HL-60 (cell line): ENCODE measurements around the gene ZBTB26.

Experiments used
- DNase-seq, 2 experiments: peaks; one replicate each; pipeline ENCODE4 v3.0.0-alpha.2; 2010 to 2020; ENCODE audit warnings: low read depth in 1 of 2, low spot score in 1 of 2
- H3K27ac ChIP-seq: fragments of 250-450 bp; sonication (Bioruptor Pico); replicated peaks from 2 replicates; pipeline ENCODE4 v1.5.1; 2020; ENCODE audit warnings: mild to moderate bottlenecking, moderate library complexity
- H3K27me3 ChIP-seq: fragments of 250-450 bp; sonication (Bioruptor Pico); 2 replicates; pipeline ENCODE4 v1.5.1; 2021; ENCODE audit warnings: mild to moderate bottlenecking, moderate library complexity; ENCODE audit not compliant: insufficient read depth, poor library complexity, severe bottlenecking
- H3K4me3 ChIP-seq: replicated peaks from 2 replicates; pipeline ENCODE4 v1.5.1; 2011; ENCODE audit warnings: mild to moderate bottlenecking, control low read depth, low read length; ENCODE audit not compliant: insufficient read depth
- GABPA ChIP-seq: IDR thresholded peaks from 2 replicates; pipeline ENCODE4 v1.6.1; 2012; ENCODE audit warnings: low read depth
- POLR2AphosphoS5 ChIP-seq: IDR thresholded peaks from 2 replicates; pipeline ENCODE4 v1.6.1; 2012; ENCODE audit warnings: low read depth
- SPI1 ChIP-seq: IDR thresholded peaks from 2 replicates; pipeline ENCODE4 v1.6.1; 2012; ENCODE audit warnings: low read depth, mild to moderate bottlenecking, borderline replicate concordance
- TF ChIP-seq, protein P1 (sequence below): IDR thresholded peaks from one replicate; pipeline ENCODE4 v1.5.1; 2011; ENCODE audit warnings: low read length, control low read depth, inconsistent platforms; ENCODE audit not compliant: insufficient read depth
- TF ChIP-seq, protein P2 (sequence below): IDR thresholded peaks from 2 replicates; pipeline ENCODE4 v1.6.1; 2012; ENCODE audit warnings: low read depth; ENCODE audit not compliant: insufficient replicate concordance

The ZBTB26 gene

GRCh38 chr9:122900791-122901190 lies 30.5 kb downstream of the ZBTB26 start:
- TF ChIP-seq POLR2AphosphoS5 (no peak), SPI1 (peak; percentile 38; the same call in 1 of the 2 replicates), GABPA (no peak)
- TF ChIP-seq, protein P1, sequence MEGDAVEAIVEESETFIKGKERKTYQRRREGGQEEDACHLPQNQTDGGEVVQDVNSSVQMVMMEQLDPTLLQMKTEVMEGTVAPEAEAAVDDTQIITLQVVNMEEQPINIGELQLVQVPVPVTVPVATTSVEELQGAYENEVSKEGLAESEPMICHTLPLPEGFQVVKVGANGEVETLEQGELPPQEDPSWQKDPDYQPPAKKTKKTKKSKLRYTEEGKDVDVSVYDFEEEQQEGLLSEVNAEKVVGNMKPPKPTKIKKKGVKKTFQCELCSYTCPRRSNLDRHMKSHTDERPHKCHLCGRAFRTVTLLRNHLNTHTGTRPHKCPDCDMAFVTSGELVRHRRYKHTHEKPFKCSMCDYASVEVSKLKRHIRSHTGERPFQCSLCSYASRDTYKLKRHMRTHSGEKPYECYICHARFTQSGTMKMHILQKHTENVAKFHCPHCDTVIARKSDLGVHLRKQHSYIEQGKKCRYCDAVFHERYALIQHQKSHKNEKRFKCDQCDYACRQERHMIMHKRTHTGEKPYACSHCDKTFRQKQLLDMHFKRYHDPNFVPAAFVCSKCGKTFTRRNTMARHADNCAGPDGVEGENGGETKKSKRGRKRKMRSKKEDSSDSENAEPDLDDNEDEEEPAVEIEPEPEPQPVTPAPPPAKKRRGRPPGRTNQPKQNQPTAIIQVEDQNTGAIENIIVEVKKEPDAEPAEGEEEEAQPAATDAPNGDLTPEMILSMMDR: no peak
- H3K4me3 ChIP-seq: no peak overlapping the region
- H3K27ac ChIP-seq: peak overlapping the region; percentile 12
- no peaks in the 10 kb centered on the region for H3K27me3 ChIP-seq
- no peak for DNase-seq

- no peaks in the 10 kb centered on the region for H3K27me3 ChIP-seq
- H3K27ac ChIP-seq: no peak overlapping the region
- H3K4me3 ChIP-seq: no peak overlapping the region
- TF ChIP-seq, protein P2, sequence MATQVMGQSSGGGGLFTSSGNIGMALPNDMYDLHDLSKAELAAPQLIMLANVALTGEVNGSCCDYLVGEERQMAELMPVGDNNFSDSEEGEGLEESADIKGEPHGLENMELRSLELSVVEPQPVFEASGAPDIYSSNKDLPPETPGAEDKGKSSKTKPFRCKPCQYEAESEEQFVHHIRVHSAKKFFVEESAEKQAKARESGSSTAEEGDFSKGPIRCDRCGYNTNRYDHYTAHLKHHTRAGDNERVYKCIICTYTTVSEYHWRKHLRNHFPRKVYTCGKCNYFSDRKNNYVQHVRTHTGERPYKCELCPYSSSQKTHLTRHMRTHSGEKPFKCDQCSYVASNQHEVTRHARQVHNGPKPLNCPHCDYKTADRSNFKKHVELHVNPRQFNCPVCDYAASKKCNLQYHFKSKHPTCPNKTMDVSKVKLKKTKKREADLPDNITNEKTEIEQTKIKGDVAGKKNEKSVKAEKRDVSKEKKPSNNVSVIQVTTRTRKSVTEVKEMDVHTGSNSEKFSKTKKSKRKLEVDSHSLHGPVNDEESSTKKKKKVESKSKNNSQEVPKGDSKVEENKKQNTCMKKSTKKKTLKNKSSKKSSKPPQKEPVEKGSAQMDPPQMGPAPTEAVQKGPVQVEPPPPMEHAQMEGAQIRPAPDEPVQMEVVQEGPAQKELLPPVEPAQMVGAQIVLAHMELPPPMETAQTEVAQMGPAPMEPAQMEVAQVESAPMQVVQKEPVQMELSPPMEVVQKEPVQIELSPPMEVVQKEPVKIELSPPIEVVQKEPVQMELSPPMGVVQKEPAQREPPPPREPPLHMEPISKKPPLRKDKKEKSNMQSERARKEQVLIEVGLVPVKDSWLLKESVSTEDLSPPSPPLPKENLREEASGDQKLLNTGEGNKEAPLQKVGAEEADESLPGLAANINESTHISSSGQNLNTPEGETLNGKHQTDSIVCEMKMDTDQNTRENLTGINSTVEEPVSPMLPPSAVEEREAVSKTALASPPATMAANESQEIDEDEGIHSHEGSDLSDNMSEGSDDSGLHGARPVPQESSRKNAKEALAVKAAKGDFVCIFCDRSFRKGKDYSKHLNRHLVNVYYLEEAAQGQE: no peak
- no peak for TF ChIP-seq SPI1
- no peak for TF ChIP-seq GABPA
- TF ChIP-seq, protein P1: no peak
- no peak for TF ChIP-seq POLR2AphosphoS5
- DNase-seq: no peak
Observed at GRCh38 chr9:122897969-122898368, 33.3 kb downstream of the ZBTB26 start.

DNA sequence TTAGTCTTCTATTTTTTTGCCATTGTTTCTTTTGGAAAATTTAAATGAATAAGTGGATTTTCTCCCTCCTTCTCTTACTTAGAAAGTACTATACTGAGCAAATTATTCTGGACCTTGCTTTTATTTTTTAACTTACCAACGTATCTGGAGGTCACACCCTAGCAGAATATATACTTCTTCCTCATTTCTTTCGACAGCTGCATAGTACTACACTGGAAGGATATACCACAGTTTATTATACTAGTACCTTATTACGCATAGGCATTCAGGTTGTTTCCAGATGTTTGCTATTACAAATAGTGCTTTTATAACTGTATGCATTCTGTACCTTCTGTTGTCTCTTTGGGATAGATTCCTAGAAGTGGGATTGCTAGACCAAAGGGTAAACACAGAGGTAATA lies 42.8 kb downstream of the ZBTB26 start:
- Histone ChIP-seq H3K27ac (no peak overlapping the region), H3K27me3 (no peaks in the 10 kb centered on the region), H3K4me3 (no peak overlapping the region)
- TF ChIP-seq, protein P2: no peak
- TF ChIP-seq POLR2AphosphoS5: no peak
- TF ChIP-seq GABPA: no peak
- TF ChIP-seq SPI1: no peak
- TF ChIP-seq, protein P1: no peak
- no peak for DNase-seq

GRCh38 chr9:122883125-122883524 lies 48.2 kb downstream of the ZBTB26 start:
- TF ChIP-seq, protein P2: no peak
- Histone ChIP-seq H3K27me3 (no peaks in the 10 kb centered on the region), H3K4me3 (no peak overlapping the region), H3K27ac (no peak overlapping the region)
- DNase-seq: no peak
